ENCODE measurements around the gene ORC4. TPM values are rescaled to one million over a fixed set of nuclear protein-coding genes. Genes with fewer than 3 reads are reported as not detected.
"Not testable (repeated sequence)": the region's sequence is repeated elsewhere in the genome, so short reads cannot be mapped to it uniquely, and the experiment has no call there.

The ORC4 gene
- total RNA-seq, 1 donor from 2014 or later, result 41.3 TPM

DNA sequence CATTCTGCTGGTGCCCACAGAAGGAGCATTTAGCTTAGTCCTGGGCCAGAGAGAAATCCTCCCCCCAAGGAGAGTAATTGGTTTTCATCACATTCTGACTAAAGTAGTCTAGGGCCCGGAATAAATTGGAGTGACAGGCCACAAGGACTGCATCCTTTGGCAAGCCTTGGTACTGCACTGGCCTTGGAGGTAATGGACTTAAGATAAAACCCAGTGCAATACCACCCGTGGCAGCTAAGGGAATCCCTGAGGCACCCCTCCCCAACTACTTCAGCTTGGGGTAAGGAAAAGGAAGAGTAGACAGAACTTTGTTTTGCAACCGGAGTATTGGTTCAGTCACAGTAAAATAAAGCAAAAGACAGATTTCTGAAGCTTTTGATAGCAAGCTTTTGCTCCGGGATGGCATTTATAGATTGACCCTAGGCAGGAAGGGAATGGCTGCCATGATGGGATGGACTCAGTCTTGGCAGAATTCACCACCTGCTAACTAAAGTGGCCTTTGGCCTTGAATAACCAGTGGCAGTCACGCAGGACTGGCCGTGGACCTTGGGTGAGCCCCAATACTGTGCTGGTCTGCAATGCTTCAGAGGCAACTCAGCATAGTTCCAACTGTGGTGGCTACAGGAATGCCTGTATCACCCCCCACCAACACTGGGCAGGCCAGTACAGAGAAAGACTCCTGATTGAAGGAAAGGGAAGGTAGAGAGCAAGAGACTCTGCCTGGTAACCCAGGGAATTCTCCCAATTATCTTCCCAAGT lies 14.1 kb downstream of the ORC4 start:
- no peak for ATAC-seq
- intact Hi-C loops (cut with DNase I), result no loop called here

GRCh38 chr2:148002420-148002819 lies 18.1 kb downstream of the ORC4 start:
- H3K27ac ChIP-seq; H3K4me3 ChIP-seq; H3K36me3 ChIP-seq; intact Hi-C loops (cut with DNase I); H3K9me3 ChIP-seq; H3K27me3 ChIP-seq (ENCODE audit: low read depth); H3K4me1 ChIP-seq; DNase-seq; ATAC-seq: not testable (repeated sequence)

More for the DNA sequence above, 14.1 kb downstream of the ORC4 start:
- Histone ChIP-seq H3K27me3 (ENCODE audit: low read depth) (no peaks in the 10 kb centered on the region), H3K9me3 (peaks cover 3% of the 10 kb centered on the region), H3K4me1 (no peaks in the 10 kb centered on the region), H3K27ac (no peak overlapping the region), H3K36me3 (no peaks in the 10 kb centered on the region), H3K4me3 (no peak overlapping the region)
- no peak for DNase-seq
- no peak for TF ChIP-seq CTCF (IDR thresholded peaks at IDR 0.05)

DNA sequence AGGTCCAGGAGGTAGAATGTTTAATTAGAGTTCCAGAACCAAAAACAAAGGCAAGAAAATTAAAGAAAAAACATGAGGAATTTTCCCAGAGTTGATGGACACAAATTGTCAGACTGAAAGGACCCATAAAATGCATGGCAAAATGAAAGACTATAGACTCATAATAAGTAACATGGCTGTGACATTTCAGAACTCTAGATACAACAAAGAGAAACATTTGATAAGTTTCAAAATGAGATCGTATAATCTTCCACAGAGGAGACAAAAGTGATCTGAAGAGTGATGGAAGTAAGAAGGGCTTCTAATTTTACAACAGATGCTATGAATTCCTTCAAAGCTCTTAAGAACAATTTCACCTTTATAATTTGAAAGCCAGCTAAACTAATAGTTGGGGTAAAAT lies 20.4 kb downstream of the ORC4 start:
- no peak for TF ChIP-seq CTCF (IDR thresholded peaks at IDR 0.05)
- intact Hi-C loops (cut with DNase I), result no loop called here
- peaks cover 3% of the 10 kb centered on the region for H3K9me3 ChIP-seq
- no peaks in the 10 kb centered on the region for H3K4me1 ChIP-seq
- H3K27ac ChIP-seq, result no peak overlapping the region
- no peak for ATAC-seq
- no peaks in the 10 kb centered on the region for H3K27me3 ChIP-seq (ENCODE audit: low read depth)
- H3K4me3 ChIP-seq, result no peak overlapping the region
- DNase-seq, result no peak
- no peaks in the 10 kb centered on the region for H3K36me3 ChIP-seq

- intact Hi-C loops (cut with DNase I), result no loop called here
- H3K27ac ChIP-seq, result no peak overlapping the region
- no peaks in the 10 kb centered on the region for H3K27me3 ChIP-seq (ENCODE audit: low read depth)
- H3K36me3 ChIP-seq, result no peaks in the 10 kb centered on the region
- TF ChIP-seq CTCF (IDR thresholded peaks at IDR 0.05), result no peak
- no peak for DNase-seq
- H3K4me1 ChIP-seq, result no peaks in the 10 kb centered on the region
- no peak for ATAC-seq
- H3K9me3 ChIP-seq, result peaks cover 3% of the 10 kb centered on the region
- H3K4me3 ChIP-seq, result no peak overlapping the region
These were observed 21.4 kb downstream of the ORC4 start for GRCh38 chr2:147999126-147999525.

DNA sequence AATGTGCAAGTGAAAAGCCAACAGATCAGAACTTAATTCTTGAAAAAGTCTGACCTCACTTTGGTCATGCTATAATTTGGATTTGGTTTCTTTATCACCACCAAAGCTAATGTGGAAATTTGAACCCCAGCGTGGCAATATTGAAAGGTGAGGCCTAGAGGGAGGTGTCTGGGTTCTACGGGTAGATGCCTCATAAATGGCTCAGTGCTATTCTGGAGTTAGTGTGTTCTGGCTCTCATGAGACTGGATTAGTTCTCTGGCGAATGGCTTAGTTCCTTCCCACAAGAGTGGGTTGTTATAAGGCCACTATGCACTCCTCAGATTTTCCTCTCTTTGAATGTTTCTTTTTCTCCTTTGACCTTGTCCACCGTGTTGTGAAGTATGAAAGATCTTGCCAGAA lies 22.3 kb downstream of the ORC4 start:
- TF ChIP-seq CTCF (IDR thresholded peaks at IDR 0.05), result no peak
- intact Hi-C loops (cut with DNase I), result no loop called here
- Histone ChIP-seq H3K4me1 (no peaks in the 10 kb centered on the region), H3K4me3 (no peak overlapping the region), H3K36me3 (no peaks in the 10 kb centered on the region), H3K9me3 (peaks cover 3% of the 10 kb centered on the region), H3K27me3 (ENCODE audit: low read depth) (no peaks in the 10 kb centered on the region), H3K27ac (no peak overlapping the region)
- no peak for DNase-seq
- no peak for ATAC-seq

DNA sequence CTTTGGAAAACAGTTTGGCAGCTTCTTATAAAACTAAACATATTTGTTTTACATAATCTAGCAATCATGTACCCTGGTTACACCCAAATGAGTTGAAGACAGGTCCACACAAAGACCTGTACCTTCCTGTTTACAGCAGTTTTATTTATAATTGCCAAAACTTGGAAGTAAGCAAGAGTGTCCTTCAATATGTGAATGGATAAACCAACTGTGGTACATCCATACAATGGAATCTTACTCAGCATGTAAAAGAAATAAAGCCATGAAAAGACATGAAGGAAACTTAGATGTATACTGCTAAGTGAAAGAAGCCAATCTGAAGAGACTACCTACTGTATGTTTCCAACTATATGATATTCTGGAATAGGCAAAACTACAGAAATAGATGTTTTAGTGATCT lies 23.7 kb downstream of the ORC4 start:
- no peaks in the 10 kb centered on the region for H3K36me3 ChIP-seq
- no peaks in the 10 kb centered on the region for H3K27me3 ChIP-seq (ENCODE audit: low read depth)
- intact Hi-C loops (cut with DNase I), result no loop called here
- H3K4me3 ChIP-seq, result no peak overlapping the region
- ATAC-seq, result no peak
- H3K27ac ChIP-seq, result no peak overlapping the region
- no peaks in the 10 kb centered on the region for H3K9me3 ChIP-seq
- H3K4me1 ChIP-seq, result no peaks in the 10 kb centered on the region
- DNase-seq, result no peak
- TF ChIP-seq CTCF (IDR thresholded peaks at IDR 0.05), result no peak

DNA sequence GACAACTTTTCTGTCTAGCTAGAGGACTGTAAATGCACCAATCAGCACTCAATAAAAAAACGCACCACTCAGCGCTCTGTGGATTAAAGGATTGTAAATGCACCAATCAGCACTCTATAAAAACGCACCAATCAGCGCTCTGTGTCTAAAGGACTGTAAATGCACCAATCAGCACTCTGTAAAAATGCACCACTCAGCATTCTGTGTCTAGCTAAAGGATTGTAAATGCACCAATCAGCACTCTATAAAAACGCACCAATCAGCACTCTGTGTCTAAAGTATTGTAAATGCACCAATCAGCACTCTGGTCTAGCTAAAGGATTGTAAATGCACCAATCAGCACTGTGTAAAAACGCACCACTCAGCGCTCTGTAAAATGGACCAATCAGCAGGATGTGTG lies 25.6 kb downstream of the ORC4 start:
- H3K9me3 ChIP-seq; H3K27me3 ChIP-seq (ENCODE audit: low read depth); DNase-seq; intact Hi-C loops (cut with DNase I); H3K27ac ChIP-seq; H3K36me3 ChIP-seq; ATAC-seq; H3K4me3 ChIP-seq; H3K4me1 ChIP-seq: not testable (repeated sequence)

All from lower lobe of right lung (tissue), 2 donors.